NB4 (cell line): ENCODE measurements around the gene TMEM59L.

Source experiments
- DNase-seq: peaks from one replicate; pipeline ENCODE4 v3.0.0; 2010; ENCODE audit warnings: low read depth
- H3K4me3 ChIP-seq: one replicate; pipeline ENCODE4 v1.5.1; 2011; ENCODE audit warnings: mild to moderate bottlenecking, low read depth, low read length, moderate library complexity
- CTCF ChIP-seq: IDR thresholded peaks from one replicate; pipeline ENCODE4 v1.5.1; 2012; ENCODE audit warnings: low read depth, low read length
- MAX ChIP-seq: IDR thresholded peaks from 2 replicates; pipeline ENCODE4 v1.6.1; 2011; ENCODE audit warnings: low read depth, low read length
- MYC ChIP-seq: IDR thresholded peaks from 2 replicates; pipeline ENCODE4 v1.6.1; 2011; ENCODE audit warnings: low read depth, low read length
- POLR2A ChIP-seq: IDR thresholded peaks from 2 replicates; pipeline ENCODE4 v1.6.1; 2011; ENCODE audit warnings: mild to moderate bottlenecking; ENCODE audit not compliant: insufficient read length; ENCODE audit errors: extremely low read depth

TMEM59L gene

GRCh38 chr19:18667531-18668251 is 55.0 kb downstream of the TMEM59L start:
- TF ChIP-seq CTCF (no peak), MAX (no peak), MYC (no peak), POLR2A (no peak)
- H3K4me3 ChIP-seq: no peak overlapping the region
- no peak for DNase-seq

GRCh38 chr19:18668252-18668631 is 55.6 kb downstream of the TMEM59L start:
- H3K4me3 ChIP-seq: no peak overlapping the region
- no peak for DNase-seq
- no peak for TF ChIP-seq MAX
- TF ChIP-seq CTCF: no peak
- no peak for TF ChIP-seq POLR2A
- no peak for TF ChIP-seq MYC

- H3K4me3 ChIP-seq: no peak overlapping the region
- DNase-seq: no peak
- TF ChIP-seq MAX (no peak), CTCF (no peak), POLR2A (no peak), MYC (no peak)
These were observed 56.3 kb downstream of the TMEM59L start for GRCh38 chr19:18668744-18669523.

GRCh38 chr19:18669524-18669817 is 56.8 kb downstream of the TMEM59L start:
- H3K4me3 ChIP-seq: no peak overlapping the region
- DNase-seq: no peak
- TF ChIP-seq POLR2A (no peak), MYC (no peak), CTCF (no peak), MAX (no peak)

- TF ChIP-seq MAX (no peak), MYC (no peak), CTCF (no peak), POLR2A (no peak)
- H3K4me3 ChIP-seq: no peak overlapping the region
These were observed 57.2 kb downstream of the TMEM59L start for GRCh38 chr19:18669883-18670282.

More at GRCh38 chr19:18669883-18670282, 57.2 kb downstream of the TMEM59L start:
- DNase-seq: no peak
